Endothelial cell of umbilical vein (primary cell): ENCODE measurements around the gene PRRG2.

ENCODE experiments used
- GATA2 ChIP-seq: IDR thresholded peaks from 2 replicates; pipeline ENCODE4 v1.7.0; 2011; ENCODE audit warnings: low read depth, mild to moderate bottlenecking, moderate library complexity, mixed read lengths, low read length; ENCODE audit not compliant: insufficient read length, insufficient read depth
- JUN ChIP-seq: IDR thresholded peaks from 2 replicates; pipeline ENCODE4 v1.6.1; 2011; ENCODE audit warnings: borderline replicate concordance, low read depth; ENCODE audit not compliant: insufficient read length, insufficient read depth
- MYC ChIP-seq: IDR thresholded peaks from one replicate; pipeline ENCODE4 v1.6.1; 2011; ENCODE audit warnings: mild to moderate bottlenecking, low read depth, low read length
- POLR2A ChIP-seq: IDR thresholded peaks from 2 replicates; pipeline ENCODE4 v1.6.1; 2012; ENCODE audit warnings: low read depth, mild to moderate bottlenecking, control low read depth, low read length
- POLR2AphosphoS5 ChIP-seq: IDR thresholded peaks from 2 replicates; pipeline ENCODE4 v1.6.1; 2012; ENCODE audit warnings: low read depth, mild to moderate bottlenecking, control low read depth, low read length, moderate library complexity; ENCODE audit not compliant: insufficient read depth
- TF ChIP-seq, protein P1 (sequence below), 2 donors: IDR thresholded peaks; 1 replicate in 1 of 2; 2 replicates in 1 of 2; pipeline ENCODE4 v1.5.1; 2011; ENCODE audit warnings: low read length in 2 of 2, mild to moderate bottlenecking in 2 of 2, moderate library complexity in 2 of 2, control low read depth in 1 of 2, inconsistent platforms in 1 of 2, low read depth in 1 of 2; ENCODE audit not compliant: insufficient read depth in 1 of 2; ENCODE audit errors: extremely low read depth in 1 of 2

DNA sequence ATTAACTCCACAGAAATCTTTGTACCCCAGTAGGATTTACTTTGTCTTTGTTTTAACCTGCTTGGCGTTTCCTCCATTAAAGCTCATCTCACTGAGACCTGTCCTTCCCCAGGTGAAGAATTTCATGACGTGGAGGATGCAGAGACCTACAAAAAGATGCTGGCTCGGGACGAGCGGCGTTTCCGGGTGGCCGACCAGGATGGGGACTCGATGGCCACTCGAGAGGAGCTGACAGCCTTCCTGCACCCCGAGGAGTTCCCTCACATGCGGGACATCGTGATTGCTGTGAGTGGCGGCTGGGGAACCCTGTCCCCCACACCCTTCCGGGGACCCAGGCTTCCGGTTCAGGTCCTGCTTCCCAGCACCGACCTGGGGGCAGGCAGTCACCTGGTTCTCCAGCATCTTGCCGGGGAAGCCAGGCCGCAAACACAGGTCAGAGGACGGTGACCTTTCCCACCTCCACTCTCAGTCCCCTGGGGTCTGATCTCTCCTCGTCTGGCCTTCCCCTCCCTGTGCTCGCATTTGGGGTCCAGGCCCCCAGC lies 44.1 kb upstream of the PRRG2 start:
- TF ChIP-seq, protein P1, sequence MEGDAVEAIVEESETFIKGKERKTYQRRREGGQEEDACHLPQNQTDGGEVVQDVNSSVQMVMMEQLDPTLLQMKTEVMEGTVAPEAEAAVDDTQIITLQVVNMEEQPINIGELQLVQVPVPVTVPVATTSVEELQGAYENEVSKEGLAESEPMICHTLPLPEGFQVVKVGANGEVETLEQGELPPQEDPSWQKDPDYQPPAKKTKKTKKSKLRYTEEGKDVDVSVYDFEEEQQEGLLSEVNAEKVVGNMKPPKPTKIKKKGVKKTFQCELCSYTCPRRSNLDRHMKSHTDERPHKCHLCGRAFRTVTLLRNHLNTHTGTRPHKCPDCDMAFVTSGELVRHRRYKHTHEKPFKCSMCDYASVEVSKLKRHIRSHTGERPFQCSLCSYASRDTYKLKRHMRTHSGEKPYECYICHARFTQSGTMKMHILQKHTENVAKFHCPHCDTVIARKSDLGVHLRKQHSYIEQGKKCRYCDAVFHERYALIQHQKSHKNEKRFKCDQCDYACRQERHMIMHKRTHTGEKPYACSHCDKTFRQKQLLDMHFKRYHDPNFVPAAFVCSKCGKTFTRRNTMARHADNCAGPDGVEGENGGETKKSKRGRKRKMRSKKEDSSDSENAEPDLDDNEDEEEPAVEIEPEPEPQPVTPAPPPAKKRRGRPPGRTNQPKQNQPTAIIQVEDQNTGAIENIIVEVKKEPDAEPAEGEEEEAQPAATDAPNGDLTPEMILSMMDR (IDR thresholded peaks at IDR 0.05; ENCODE audit: extremely low read depth in 1 of 2, insufficient read depth in 1 of 2, low read depth in 1 of 2, low read length in 2 of 2), result no peak
- TF ChIP-seq POLR2A (no peak), MYC (no peak), POLR2AphosphoS5 (no peak), JUN (no peak), GATA2 (no peak)
